Neural cell (in vitro differentiated cells): ENCODE data around the gene CPT1A.

Experiments
- CTCF ChIP-seq: fragments of 450-650 bp; IDR thresholded peaks from 2 replicates; pipeline ENCODE4 v1.5.1; 2014; ENCODE audit warnings: antibody characterized with exemption, mild to moderate bottlenecking, moderate library complexity; ENCODE audit not compliant: poor library complexity, severe bottlenecking
- EP300 ChIP-seq: fragments of 450-650 bp; conservative IDR thresholded peaks from 2 replicates; pipeline ENCODE4 v1.6.1; 2014; ENCODE audit warnings: antibody characterized with exemption, mild to moderate bottlenecking, moderate library complexity; ENCODE audit not compliant: poor library complexity, severe bottlenecking
- EZH2 ChIP-seq: fragments of 200-600, 300-800 bp; shearing (Covaris generic), sonication (generic); IDR thresholded peaks from 2 replicates; pipeline ENCODE4 v1.6.1; 2014; ENCODE audit warnings: antibody characterized with exemption, low read length, borderline replicate concordance, mild to moderate bottlenecking; ENCODE audit not compliant: insufficient read depth, poor library complexity, severe bottlenecking
- POLR2AphosphoS5 ChIP-seq: IDR thresholded peaks from 2 replicates; pipeline ENCODE4 v1.6.1; 2012
- RAD21 ChIP-seq: fragments of 450-650 bp; conservative IDR thresholded peaks from 2 replicates; pipeline ENCODE4 v1.6.1; 2014; ENCODE audit warnings: antibody characterized with exemption, mild to moderate bottlenecking, moderate library complexity

GRCh38 chr11:68759991-68760390, 81.7 kb downstream of the CPT1A start:
- no peak for TF ChIP-seq CTCF
- no peak for TF ChIP-seq POLR2AphosphoS5
- no peak for TF ChIP-seq EP300
- no peak for TF ChIP-seq EZH2
- TF ChIP-seq RAD21 = no peak
